ENCODE measurements around the gene SOWAHA.
"Not testable (repeated sequence)": the region's sequence is repeated elsewhere in the genome, so short reads cannot be mapped to it uniquely, and the experiment has no call there.

SOWAHA gene

GRCh38 chr5:132854301-132854700 is 41.2 kb downstream of the SOWAHA start:
- H3K79me2 ChIP-seq (ENCODE audit: insufficient read depth, low read length): no peaks in the 10 kb centered on the region
- TF ChIP-seq EZH2phosphoT487 (conservative IDR thresholded peaks at IDR 0.05; ENCODE audit: low read length): no peak
- no peak for TF ChIP-seq CTCF (IDR thresholded peaks at IDR 0.05; ENCODE audit: insufficient read depth, low read length, poor library complexity, severe bottlenecking)
- no peak overlapping the region for H2AFZ ChIP-seq (ENCODE audit: low read depth, low read length, severe bottlenecking)
- H3F3A ChIP-seq (ENCODE audit: insufficient read depth): no peaks in the 10 kb centered on the region
- no peaks in the 10 kb centered on the region for H3K9me2 ChIP-seq (replicated peaks; ENCODE audit: insufficient read depth, low read length)
- no peak overlapping the region for H3K4me3 ChIP-seq (ENCODE audit: insufficient read depth, low read length, poor library complexity, severe bottlenecking)
- H3K27ac ChIP-seq (ENCODE audit: low read depth, low read length): no peak overlapping the region
- H3K9ac ChIP-seq (ENCODE audit: low read length): no peak overlapping the region
- H3K36me3 ChIP-seq (ENCODE audit: low read length): no peaks in the 10 kb centered on the region
- no peak overlapping the region for H3K4me2 ChIP-seq (ENCODE audit: low read depth, low read length, poor library complexity, severe bottlenecking)
- H3K9me3 ChIP-seq (ENCODE audit: insufficient read depth, low read length): no peaks in the 10 kb centered on the region
- H3K27me3 ChIP-seq (ENCODE audit: low read length): no peaks in the 10 kb centered on the region
- H4K20me1 ChIP-seq (ENCODE audit: low read depth, low read length): no peaks in the 10 kb centered on the region

- H2AFZ ChIP-seq (ENCODE audit: low read depth, low read length, severe bottlenecking); H3F3A ChIP-seq (ENCODE audit: insufficient read depth); H3K27me3 ChIP-seq (ENCODE audit: low read length); H4K20me1 ChIP-seq (ENCODE audit: low read depth, low read length); H3K9me3 ChIP-seq (ENCODE audit: insufficient read depth, low read length); H3K9me2 ChIP-seq (replicated peaks; ENCODE audit: insufficient read depth, low read length); H3K36me3 ChIP-seq (ENCODE audit: low read length); H3K27ac ChIP-seq (ENCODE audit: low read depth, low read length); H3K4me3 ChIP-seq (ENCODE audit: insufficient read depth, low read length, poor library complexity, severe bottlenecking); H3K9ac ChIP-seq (ENCODE audit: low read length); H3K4me2 ChIP-seq (ENCODE audit: low read depth, low read length, poor library complexity, severe bottlenecking); H3K79me2 ChIP-seq (ENCODE audit: insufficient read depth, low read length): not testable (repeated sequence)
Observed at GRCh38 chr5:132854992-132855391, 41.9 kb downstream of the SOWAHA start.

GRCh38 chr5:132856011-132856410 is 42.9 kb downstream of the SOWAHA start:
- Histone ChIP-seq H3K9me3 (ENCODE audit: insufficient read depth, low read length) (no peaks in the 10 kb centered on the region), H3F3A (ENCODE audit: insufficient read depth) (no peaks in the 10 kb centered on the region), H3K36me3 (ENCODE audit: low read length) (no peaks in the 10 kb centered on the region), H3K9ac (ENCODE audit: low read length) (no peak overlapping the region), H2AFZ (ENCODE audit: low read depth, low read length, severe bottlenecking) (no peak overlapping the region), H3K27me3 (ENCODE audit: low read length) (no peaks in the 10 kb centered on the region), H3K4me3 (ENCODE audit: insufficient read depth, low read length, poor library complexity, severe bottlenecking) (no peak overlapping the region), H3K79me2 (ENCODE audit: insufficient read depth, low read length) (no peaks in the 10 kb centered on the region), H3K27ac (ENCODE audit: low read depth, low read length) (no peak overlapping the region), H3K4me2 (ENCODE audit: low read depth, low read length, poor library complexity, severe bottlenecking) (no peak overlapping the region), H3K9me2 (replicated peaks; ENCODE audit: insufficient read depth, low read length) (no peaks in the 10 kb centered on the region), H4K20me1 (ENCODE audit: low read depth, low read length) (no peaks in the 10 kb centered on the region)
- TF ChIP-seq EZH2phosphoT487 (conservative IDR thresholded peaks at IDR 0.05; ENCODE audit: low read length) (no peak), CTCF (IDR thresholded peaks at IDR 0.05; ENCODE audit: insufficient read depth, low read length, poor library complexity, severe bottlenecking) (no peak)

GRCh38 chr5:132859889-132860437 is 46.9 kb downstream of the SOWAHA start:
- Histone ChIP-seq H2AFZ (ENCODE audit: low read depth, low read length, severe bottlenecking) (no peak overlapping the region), H4K20me1 (ENCODE audit: low read depth, low read length) (no peaks in the 10 kb centered on the region), H3K4me2 (ENCODE audit: low read depth, low read length, poor library complexity, severe bottlenecking) (no peak overlapping the region), H3K27me3 (ENCODE audit: low read length) (no peaks in the 10 kb centered on the region), H3K27ac (ENCODE audit: low read depth, low read length) (no peak overlapping the region), H3F3A (ENCODE audit: insufficient read depth) (no peaks in the 10 kb centered on the region; the same call in 1 of the 2 replicates), H3K9me2 (replicated peaks; ENCODE audit: insufficient read depth, low read length) (no peaks in the 10 kb centered on the region), H3K36me3 (ENCODE audit: low read length) (no peaks in the 10 kb centered on the region), H3K9ac (ENCODE audit: low read length) (no peak overlapping the region), H3K79me2 (ENCODE audit: insufficient read depth, low read length) (no peaks in the 10 kb centered on the region), H3K4me3 (ENCODE audit: insufficient read depth, low read length, poor library complexity, severe bottlenecking) (no peak overlapping the region), H3K9me3 (ENCODE audit: insufficient read depth, low read length) (no peaks in the 10 kb centered on the region)
- TF ChIP-seq CTCF (IDR thresholded peaks at IDR 0.05; ENCODE audit: insufficient read depth, low read length, poor library complexity, severe bottlenecking) (no peak), EZH2phosphoT487 (conservative IDR thresholded peaks at IDR 0.05; ENCODE audit: low read length) (no peak)
